AG20443 (cell line): ENCODE measurements around the gene CDK5R1.

Source experiments
- DNase-seq: peaks from one replicate; pipeline ENCODE4 v3.0.0; 2012; ENCODE audit warnings: low spot score, mixed read lengths

CDK5R1 gene

GRCh38 chr17:32493571-32493970 lies 6.8 kb downstream of the CDK5R1 start:
- no peak for DNase-seq

- DNase-seq: no peak
Measured at GRCh38 chr17:32493976-32494513, 7.3 kb downstream of the CDK5R1 start.

- no peak for DNase-seq
Measured at GRCh38 chr17:32494621-32495358, 8.0 kb downstream of the CDK5R1 start.

- DNase-seq: peak; percentile 29
Measured at GRCh38 chr17:32495359-32496231, 8.8 kb downstream of the CDK5R1 start.

- peak; percentile 64 for DNase-seq
Measured at GRCh38 chr17:32496395-32497073, 9.7 kb downstream of the CDK5R1 start.

GRCh38 chr17:32497431-32498205 lies 10.8 kb downstream of the CDK5R1 start:
- peak; percentile 31 for DNase-seq

GRCh38 chr17:32498391-32498790 lies 11.6 kb downstream of the CDK5R1 start:
- DNase-seq: no peak

GRCh38 chr17:32502013-32502412 lies 15.2 kb downstream of the CDK5R1 start:
- no peak for DNase-seq

- no peak for DNase-seq
Measured at GRCh38 chr17:32502710-32503109, 15.9 kb downstream of the CDK5R1 start.

- no peak for DNase-seq
Measured at GRCh38 chr17:32503251-32504165, 16.7 kb downstream of the CDK5R1 start.

GRCh38 chr17:32504166-32504990 lies 17.6 kb downstream of the CDK5R1 start:
- peak; percentile 39 for DNase-seq

GRCh38 chr17:32508926-32509325 lies 22.1 kb downstream of the CDK5R1 start:
- DNase-seq: no peak

- no peak for DNase-seq
Measured at GRCh38 chr17:32510466-32510865, 23.7 kb downstream of the CDK5R1 start.

GRCh38 chr17:32512328-32512727 lies 25.5 kb downstream of the CDK5R1 start:
- no peak for DNase-seq

- no peak for DNase-seq
Measured at GRCh38 chr17:32513579-32513978, 26.8 kb downstream of the CDK5R1 start.

GRCh38 chr17:32514606-32515005 lies 27.8 kb downstream of the CDK5R1 start:
- DNase-seq: no peak

GRCh38 chr17:32515677-32516383 lies 29.0 kb downstream of the CDK5R1 start:
- no peak for DNase-seq

GRCh38 chr17:32516450-32516849 lies 29.7 kb downstream of the CDK5R1 start:
- DNase-seq: no peak
